AG10803 (cell line): Measurements from ENCODE around the gene MBP.

Source experiments
- DNase-seq: peaks from one replicate; pipeline ENCODE4 v3.0.0; 2010; ENCODE audit warnings: low read depth
- H3K4me3 ChIP-seq: 2 replicates; pipeline ENCODE4 v1.5.1; 2011; ENCODE audit warnings: mild to moderate bottlenecking, low read length, control low read depth
- TF ChIP-seq, protein P1 (sequence below): conservative IDR thresholded peaks from 2 replicates; pipeline ENCODE4 v1.5.1; 2011; ENCODE audit warnings: mild to moderate bottlenecking, low read length, control low read depth, inconsistent platforms

Gene MBP

DNA sequence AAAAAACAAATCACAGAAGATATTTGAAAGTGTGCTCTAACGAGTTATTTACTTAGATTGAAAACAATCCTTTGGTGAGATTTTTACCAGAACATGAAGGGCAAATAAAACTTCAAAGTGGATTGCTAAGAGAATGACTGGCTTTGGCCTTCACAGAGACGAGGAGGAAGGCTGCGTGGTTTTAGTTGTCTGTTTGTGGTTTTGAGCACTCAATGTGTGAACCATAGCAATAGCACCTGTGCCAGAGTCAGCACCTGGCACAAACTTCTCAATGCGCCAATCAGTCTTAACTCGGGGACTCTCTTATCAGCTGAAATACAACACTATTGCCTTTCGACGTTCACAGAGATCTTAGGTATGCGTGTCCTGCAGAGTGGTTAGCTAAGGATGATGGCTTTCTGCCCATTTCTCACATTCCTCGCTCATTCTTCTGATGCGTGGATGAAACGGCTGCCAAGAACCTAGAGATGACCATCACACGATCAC lies 70.0 kb downstream of the MBP start:
- peak; percentile 43 for DNase-seq
- no peak overlapping the region for H3K4me3 ChIP-seq
- TF ChIP-seq, protein P1, sequence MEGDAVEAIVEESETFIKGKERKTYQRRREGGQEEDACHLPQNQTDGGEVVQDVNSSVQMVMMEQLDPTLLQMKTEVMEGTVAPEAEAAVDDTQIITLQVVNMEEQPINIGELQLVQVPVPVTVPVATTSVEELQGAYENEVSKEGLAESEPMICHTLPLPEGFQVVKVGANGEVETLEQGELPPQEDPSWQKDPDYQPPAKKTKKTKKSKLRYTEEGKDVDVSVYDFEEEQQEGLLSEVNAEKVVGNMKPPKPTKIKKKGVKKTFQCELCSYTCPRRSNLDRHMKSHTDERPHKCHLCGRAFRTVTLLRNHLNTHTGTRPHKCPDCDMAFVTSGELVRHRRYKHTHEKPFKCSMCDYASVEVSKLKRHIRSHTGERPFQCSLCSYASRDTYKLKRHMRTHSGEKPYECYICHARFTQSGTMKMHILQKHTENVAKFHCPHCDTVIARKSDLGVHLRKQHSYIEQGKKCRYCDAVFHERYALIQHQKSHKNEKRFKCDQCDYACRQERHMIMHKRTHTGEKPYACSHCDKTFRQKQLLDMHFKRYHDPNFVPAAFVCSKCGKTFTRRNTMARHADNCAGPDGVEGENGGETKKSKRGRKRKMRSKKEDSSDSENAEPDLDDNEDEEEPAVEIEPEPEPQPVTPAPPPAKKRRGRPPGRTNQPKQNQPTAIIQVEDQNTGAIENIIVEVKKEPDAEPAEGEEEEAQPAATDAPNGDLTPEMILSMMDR, result no peak

DNA sequence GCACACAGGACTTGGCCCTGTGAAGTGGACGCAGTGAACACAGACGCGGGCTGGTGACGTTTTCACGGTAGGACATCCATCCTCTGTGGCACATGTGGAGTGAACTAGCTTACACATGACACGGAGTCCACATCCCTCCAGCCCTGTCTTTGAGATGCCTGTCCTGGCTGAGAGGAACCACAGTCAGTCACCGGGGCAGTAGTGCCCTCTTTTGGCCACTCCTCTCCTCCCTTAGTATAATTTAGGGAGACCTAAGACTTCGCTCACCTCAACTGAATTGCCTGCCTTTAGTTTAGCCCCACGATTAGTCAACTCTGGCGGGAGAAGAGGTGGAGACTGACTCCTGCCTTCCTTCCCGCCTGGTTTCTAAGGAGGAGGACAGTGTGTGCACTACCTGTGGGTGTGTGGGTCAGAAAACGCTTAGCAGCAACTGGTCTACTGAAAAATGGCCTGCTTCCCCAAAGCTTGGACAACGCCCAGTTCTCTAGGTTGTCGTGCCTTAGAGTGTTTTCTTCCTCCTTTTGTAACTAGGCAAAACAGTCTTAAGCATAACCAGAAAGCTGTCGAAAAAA lies 70.6 kb downstream of the MBP start:
- no peak overlapping the region for H3K4me3 ChIP-seq
- no peak for DNase-seq
- TF ChIP-seq, protein P1, result no peak

DNA sequence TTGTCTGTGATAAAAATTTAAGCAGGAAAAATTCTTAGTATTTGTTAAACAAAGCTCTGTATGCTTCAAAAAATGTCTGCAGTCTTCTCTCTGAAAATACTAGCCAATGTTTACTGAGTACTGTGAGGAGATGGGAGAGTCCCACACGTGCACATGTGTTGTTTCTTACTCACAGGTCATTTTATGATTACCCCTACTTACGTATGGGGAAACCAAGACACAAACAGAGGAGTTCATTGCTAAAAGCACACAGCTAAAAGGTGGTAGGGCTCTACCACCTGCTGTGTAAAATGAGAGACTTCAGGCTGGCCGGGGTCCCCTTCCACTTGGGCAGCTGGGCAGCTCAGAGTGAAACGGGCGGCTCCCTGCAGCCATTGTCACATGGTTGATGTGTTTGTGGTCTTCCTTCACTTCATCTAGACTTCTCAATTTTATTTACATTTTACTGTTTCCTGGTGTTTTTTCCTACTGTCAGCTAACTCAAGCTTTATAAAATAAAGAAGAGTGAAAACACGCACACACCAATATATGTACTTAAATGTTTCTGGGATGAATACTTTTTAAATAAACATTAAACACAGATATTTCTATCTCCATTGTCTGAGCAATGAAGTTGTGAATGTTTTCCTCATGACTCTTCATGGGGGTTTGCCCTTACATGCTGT lies 71.2 kb downstream of the MBP start:
- no peak overlapping the region for H3K4me3 ChIP-seq

DNA sequence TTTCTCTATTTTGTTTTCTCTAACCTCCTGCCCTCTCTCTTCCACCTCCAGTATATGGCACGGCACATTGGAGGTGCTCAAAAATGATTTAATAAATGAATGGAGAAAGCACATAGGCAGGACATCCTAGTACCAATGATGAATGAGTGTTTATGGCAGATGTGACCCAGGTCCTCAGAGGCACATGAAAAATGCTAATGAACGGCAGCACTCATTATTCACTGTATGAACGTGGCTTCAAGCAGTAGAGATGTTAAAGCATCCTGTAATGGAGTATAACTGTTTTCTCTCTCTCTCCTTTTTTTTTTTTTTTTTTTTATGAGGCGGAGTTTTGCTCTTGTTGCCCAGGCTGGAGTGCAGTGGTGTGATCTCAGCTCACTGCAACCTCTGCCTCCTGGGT lies 72.4 kb downstream of the MBP start:
- H3K4me3 ChIP-seq, result no peak overlapping the region
- DNase-seq, result no peak
- TF ChIP-seq, protein P1, result no peak

More for the DNA sequence above, 71.2 kb downstream of the MBP start:
- TF ChIP-seq, protein P1, result no peak
- no peak for DNase-seq

DNA sequence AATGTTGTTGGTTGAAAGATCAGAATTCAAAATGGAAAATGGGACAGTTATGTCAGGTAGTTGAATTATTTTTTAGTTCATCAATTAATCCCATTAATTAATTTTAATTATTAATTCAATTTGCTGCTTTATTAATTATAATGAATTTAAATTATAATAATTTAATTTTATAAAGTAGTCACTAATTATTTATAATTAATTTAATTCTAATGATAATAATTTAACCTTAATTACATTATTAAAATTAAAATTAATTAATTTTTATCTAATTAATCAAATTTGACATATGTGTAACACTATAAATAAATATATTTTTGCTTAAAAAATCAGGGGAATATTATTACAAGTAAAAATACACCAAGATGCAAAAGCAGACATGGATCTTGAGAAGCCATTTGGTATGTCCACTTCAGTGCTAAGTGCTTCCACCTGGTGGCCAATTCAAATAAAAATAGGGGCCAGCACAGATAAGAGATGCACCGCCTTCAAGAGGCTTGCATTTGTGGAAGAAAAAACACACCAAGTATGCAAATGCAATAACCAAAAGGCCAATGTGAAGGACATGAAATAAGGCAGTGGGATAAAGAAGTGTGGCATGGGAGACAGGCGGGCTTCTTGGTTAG lies 73.2 kb downstream of the MBP start:
- peak; percentile 64 for DNase-seq
- TF ChIP-seq, protein P1, result peak; percentile 57
- H3K4me3 ChIP-seq, result no peak overlapping the region

DNA sequence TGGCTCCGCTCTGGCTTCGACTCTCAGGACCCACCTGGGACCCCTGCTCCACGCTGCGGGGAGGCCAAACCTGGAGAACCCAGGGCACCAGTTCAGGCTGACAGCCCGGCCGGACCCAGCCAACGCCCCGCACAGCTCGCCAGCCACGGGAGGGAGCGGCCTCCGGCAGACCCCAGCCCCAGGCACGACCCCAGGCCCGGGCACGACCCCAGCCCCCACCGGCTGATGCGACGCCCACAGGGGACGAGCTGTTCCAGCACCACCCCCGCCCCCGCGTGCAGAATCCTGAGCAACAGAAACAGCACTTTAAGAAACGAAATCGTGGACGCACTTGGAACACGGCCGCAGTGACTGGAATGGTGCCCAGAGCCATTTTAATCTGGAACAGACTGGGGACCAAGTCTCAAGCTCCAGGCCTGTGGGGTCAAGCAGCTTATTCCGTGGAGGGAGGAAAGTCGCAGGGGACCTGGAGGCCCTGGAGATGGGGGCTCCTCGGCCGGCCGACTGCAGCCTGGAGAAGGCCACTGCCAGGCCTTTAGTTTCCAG lies 74.2 kb downstream of the MBP start:
- TF ChIP-seq, protein P1, result no peak
- DNase-seq, result no peak
- no peak overlapping the region for H3K4me3 ChIP-seq
